Parathyroid adenoma (tissue), 2 donors: ENCODE data around the gene TRNP1.

Source experiments
- H2AFZ ChIP-seq: fragments of 300-600 bp; sonication (generic); one replicate; pipeline ENCODE4 v1.7.0; 2017; ENCODE audit warnings: antibody characterized with exemption, mild to moderate bottlenecking
- H3K27ac ChIP-seq: fragments of 300-600 bp; sonication (generic); one replicate; pipeline ENCODE4 v1.7.0; 2017
- H3K27me3 ChIP-seq: fragments of 300-600 bp; sonication (generic); one replicate; pipeline ENCODE4 v1.7.0; 2017; ENCODE audit warnings: low read length; ENCODE audit not compliant: control insufficient read depth, insufficient read depth
- H3K36me3 ChIP-seq: fragments of 300-600 bp; sonication (generic); one replicate; pipeline ENCODE4 v1.7.0; 2017; ENCODE audit warnings: low read length; ENCODE audit not compliant: control insufficient read depth, insufficient read depth
- H3K4me1 ChIP-seq: fragments of 300-600 bp; sonication (generic); one replicate; pipeline ENCODE4 v1.7.0; 2017; ENCODE audit warnings: control low read depth
- H3K4me2 ChIP-seq: fragments of 300-600 bp; sonication (generic); one replicate; pipeline ENCODE4 v1.7.0; 2017; ENCODE audit warnings: low read length
- H3K4me3 ChIP-seq: fragments of 300-600 bp; sonication (generic); one replicate; pipeline ENCODE4 v1.7.0; 2017; ENCODE audit warnings: low read depth, low read length
- H3K79me2 ChIP-seq: fragments of 300-600 bp; sonication (generic); one replicate; pipeline ENCODE4 v1.7.0; 2017; ENCODE audit warnings: control low read depth
- H3K9ac ChIP-seq: fragments of 300-600 bp; sonication (generic); one replicate; pipeline ENCODE4 v1.7.0; 2017; ENCODE audit warnings: mild to moderate bottlenecking
- H3K9me3 ChIP-seq: fragments of 300-600 bp; sonication (generic); one replicate; pipeline ENCODE4 v1.7.0; 2017; ENCODE audit warnings: low read length; ENCODE audit not compliant: control insufficient read depth
- CTCF ChIP-seq: fragments of 300-600 bp; sonication (generic); IDR thresholded peaks from one replicate; pipeline ENCODE4 v1.7.0; 2017; ENCODE audit warnings: antibody characterized with exemption, mild to moderate bottlenecking
- donor health status: primary hyperparathyroidism.

Gene TRNP1

GRCh38 chr1:26994787-26995517, 1.5 kb downstream of the TRNP1 start:
- Histone ChIP-seq H3K9me3 (no peaks in the 10 kb centered on the region), H3K79me2 (no peaks in the 10 kb centered on the region), H3K36me3 (no peaks in the 10 kb centered on the region), H2AFZ (peak overlapping the region; percentile 34), H3K4me1 (no peaks in the 10 kb centered on the region), H3K27ac (peak overlapping the region; percentile 49), H3K4me2 (peak overlapping the region; percentile 86), H3K9ac (no peak overlapping the region), H3K27me3 (no peaks in the 10 kb centered on the region), H3K4me3 (peak overlapping the region; percentile 63)
- TF ChIP-seq CTCF = no peak

DNA sequence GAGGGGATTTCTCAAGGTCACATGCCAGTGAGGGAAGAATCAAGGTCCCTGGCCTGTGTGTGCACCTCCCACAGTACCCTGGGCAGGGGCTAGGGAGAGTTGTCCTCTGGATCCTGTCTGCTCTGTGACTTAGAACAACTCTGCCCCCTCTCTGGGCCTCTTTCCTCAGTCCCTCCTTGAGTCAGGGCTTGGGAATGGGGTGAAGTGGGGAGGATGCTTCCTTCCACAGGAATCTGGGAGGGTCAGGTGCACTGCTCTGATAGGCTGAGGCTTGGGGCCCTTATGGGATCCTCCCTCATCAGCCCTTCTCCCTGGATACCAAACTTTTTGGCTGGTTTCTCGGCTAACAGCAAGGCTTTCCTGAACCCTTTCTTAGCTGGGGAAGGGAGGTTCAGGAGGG, 2.5 kb downstream of the TRNP1 start:
- Histone ChIP-seq H3K79me2 (no peaks in the 10 kb centered on the region), H2AFZ (no peak overlapping the region), H3K27ac (no peak overlapping the region), H3K9ac (no peak overlapping the region), H3K4me1 (no peaks in the 10 kb centered on the region), H3K4me3 (no peak overlapping the region), H3K27me3 (no peaks in the 10 kb centered on the region), H3K9me3 (no peaks in the 10 kb centered on the region), H3K36me3 (no peaks in the 10 kb centered on the region), H3K4me2 (peak overlapping the region; percentile 38)
- no peak for TF ChIP-seq CTCF

GRCh38 chr1:26996665-26997064, 3.2 kb downstream of the TRNP1 start:
- Histone ChIP-seq H3K27ac (no peak overlapping the region), H2AFZ (no peak overlapping the region), H3K9ac (no peak overlapping the region), H3K4me3 (no peak overlapping the region), H3K27me3 (no peaks in the 10 kb centered on the region), H3K36me3 (no peaks in the 10 kb centered on the region), H3K9me3 (no peaks in the 10 kb centered on the region), H3K4me1 (peaks cover 1% of the 10 kb centered on the region), H3K79me2 (no peaks in the 10 kb centered on the region), H3K4me2 (no peak overlapping the region)
- TF ChIP-seq CTCF = no peak

GRCh38 chr1:26998429-26999300, 5.2 kb downstream of the TRNP1 start:
- H3K9ac ChIP-seq = no peak overlapping the region

More at GRCh38 chr1:26998429-26999300, 5.2 kb downstream of the TRNP1 start:
- no peak overlapping the region for H3K4me3 ChIP-seq
- no peaks in the 10 kb centered on the region for H3K36me3 ChIP-seq
- TF ChIP-seq CTCF = no peak
- no peaks in the 10 kb centered on the region for H3K27me3 ChIP-seq
- H3K79me2 ChIP-seq = no peaks in the 10 kb centered on the region
- no peak overlapping the region for H2AFZ ChIP-seq
- no peak overlapping the region for H3K27ac ChIP-seq
- H3K9me3 ChIP-seq = no peaks in the 10 kb centered on the region
- no peak overlapping the region for H3K4me2 ChIP-seq
- H3K4me1 ChIP-seq = peaks cover 6% of the 10 kb centered on the region
